IPS-18c (cell line): ENCODE data around the gene PIN4.

Source experiments
- H3K4me3 ChIP-seq: 2 replicates; pipeline ENCODE4 v1.7.0; 2013; ENCODE audit warnings: low read depth, mild to moderate bottlenecking, low read length, moderate library complexity; ENCODE audit not compliant: insufficient read depth
- H3K9me3 ChIP-seq: one replicate; pipeline ENCODE4 v1.6.1; 2013; ENCODE audit warnings: mild to moderate bottlenecking, low read length, moderate library complexity; ENCODE audit not compliant: control insufficient read depth, insufficient read depth

Gene PIN4

DNA sequence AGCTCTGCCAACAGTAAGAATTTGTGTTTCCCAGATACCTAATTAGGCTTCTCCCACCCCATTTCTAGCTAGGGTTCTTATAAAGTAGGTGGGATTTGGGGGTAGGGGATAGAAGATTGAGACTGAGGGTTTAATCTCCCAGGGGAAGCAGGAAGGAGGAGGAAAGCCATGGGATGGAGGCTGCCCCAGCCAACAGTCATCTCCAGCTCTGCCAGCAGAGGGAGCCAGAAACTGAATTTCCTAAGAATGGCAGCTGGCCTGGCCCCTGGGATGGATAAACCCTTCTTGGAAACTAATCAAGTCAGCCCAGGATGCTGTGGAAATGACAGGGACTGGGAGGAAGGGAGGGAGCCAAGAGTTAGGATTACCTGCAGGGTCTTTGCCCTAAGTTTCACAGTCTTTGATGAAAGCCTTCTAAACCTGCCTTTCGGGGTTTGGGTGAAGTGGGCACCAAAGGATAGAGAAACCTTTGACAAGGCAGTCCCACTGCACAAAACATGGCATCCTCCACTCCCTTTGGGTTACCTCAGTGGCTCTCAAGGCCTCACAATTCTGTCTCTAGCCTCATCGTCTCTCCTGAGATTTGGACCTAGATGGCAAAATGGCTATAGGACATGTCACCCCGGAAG lies 64.0 kb downstream of the PIN4 start:
- no peak overlapping the region for H3K4me3 ChIP-seq
- peaks cover 7% of the 10 kb centered on the region for H3K9me3 ChIP-seq

DNA sequence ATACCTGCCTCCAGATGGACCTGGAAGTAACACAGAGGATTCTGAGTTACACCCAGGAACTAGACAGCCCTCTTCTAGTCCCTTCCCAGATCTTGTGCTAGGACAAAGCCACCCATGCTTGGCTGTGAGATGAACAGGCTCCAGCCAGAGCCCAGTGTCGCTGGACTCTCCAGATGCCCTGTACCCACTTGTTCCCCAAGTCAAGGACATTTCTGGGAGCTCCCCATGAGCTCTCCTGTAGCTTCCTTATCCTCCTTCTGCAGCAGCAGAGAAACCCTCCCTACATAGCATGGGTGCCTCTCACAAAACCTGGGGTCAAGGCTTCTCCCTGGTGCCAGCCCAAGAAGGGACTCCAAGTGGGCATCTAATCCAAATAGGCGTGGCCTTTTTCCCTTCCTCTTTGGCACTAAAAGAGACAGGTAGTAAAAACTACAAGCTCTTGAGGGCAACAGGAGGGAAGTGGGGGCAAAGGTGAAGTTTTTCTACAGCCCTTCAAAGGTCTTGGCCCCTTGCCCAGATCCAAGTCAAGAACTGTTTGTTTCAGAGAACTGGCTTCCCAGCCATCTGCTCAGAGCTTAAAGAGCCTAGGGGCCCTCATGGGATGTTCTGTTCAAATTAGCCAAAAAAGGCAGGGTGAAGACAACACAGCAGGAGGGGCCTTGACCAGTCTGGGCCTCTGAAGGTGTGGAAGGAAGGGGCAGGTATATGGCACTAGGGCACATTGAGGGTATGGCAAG lies 65.8 kb downstream of the PIN4 start:
- H3K9me3 ChIP-seq: peaks cover 7% of the 10 kb centered on the region
- H3K4me3 ChIP-seq: no peak overlapping the region
